Measurements from ENCODE around the gene ID2. TPM values are rescaled to one million over a fixed set of nuclear protein-coding genes. Genes with fewer than 3 reads are reported as not detected.

ID2 gene
- total RNA-seq, 1 experiment from 2014 or later: 112 TPM

DNA sequence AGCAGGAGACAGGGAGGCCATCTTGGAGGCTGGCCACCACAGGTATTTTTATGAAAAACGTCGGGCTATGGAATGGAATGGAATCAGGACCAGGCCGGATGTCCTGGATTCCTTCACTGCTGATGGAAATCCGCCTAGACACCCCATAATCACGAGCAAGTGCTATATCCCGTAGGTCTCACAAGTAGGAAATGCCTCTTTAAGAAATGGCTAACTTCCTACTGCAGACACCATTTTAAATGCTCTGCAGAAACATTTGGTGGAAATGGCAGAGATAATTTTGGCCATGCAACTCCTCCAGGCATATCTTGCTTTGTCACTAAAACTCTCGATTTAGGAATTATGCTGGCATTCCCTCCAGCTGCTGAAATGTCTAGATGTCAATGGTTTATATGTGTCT is 18.0 kb downstream of the ID2 start (continued):
- TF ChIP-seq EZH2 (IDR thresholded peaks at IDR 0.05) (no peak), YY1 (IDR thresholded peaks at IDR 0.05; ENCODE audit: extremely low read depth, insufficient replicate concordance, low read depth, low read length) (no peak)

DNA sequence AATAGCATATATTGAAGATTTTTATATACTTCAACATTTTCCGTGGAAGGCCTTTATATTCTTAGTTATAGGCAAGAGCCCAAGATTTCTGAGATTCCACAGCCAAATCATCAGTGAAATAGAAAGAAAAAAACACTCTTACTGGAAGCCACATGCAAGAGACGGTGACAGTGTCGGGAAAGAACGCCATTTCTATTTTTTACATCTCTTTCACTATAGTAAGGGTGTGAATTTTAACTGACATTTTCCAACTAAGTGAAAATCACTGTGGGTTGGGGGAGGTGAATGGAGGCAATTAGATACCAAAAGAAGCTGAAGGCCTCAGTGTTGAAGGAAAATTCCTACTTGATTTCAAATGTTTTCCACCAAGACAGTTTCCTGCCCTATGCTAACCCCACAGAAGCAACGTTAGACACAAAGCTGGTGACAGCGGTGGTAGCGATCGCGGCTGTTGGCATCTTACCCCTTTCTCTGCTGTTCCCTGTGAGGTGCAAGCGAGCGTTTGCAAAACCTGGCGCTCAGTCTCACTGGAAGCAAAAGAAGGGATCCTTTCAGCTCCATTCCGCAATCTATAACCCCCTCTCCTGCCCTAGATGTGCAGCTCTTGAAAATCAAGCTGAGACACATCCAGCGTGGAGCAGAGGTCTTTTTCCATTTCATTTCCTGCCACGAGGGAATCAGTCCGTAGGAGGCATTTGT is 20.0 kb downstream of the ID2 start:
- ATAC-seq (no peak), DNase-seq (ENCODE audit: low read depth, low spot score) (no peak)
- Histone ChIP-seq H2AFZ (ENCODE audit: low read depth, low read length, poor library complexity, severe bottlenecking) (no peak overlapping the region), H3K9me3 (ENCODE audit: control insufficient read depth in 1 of 2, insufficient read depth in 1 of 2, low read depth in 1 of 2, low read length in 2 of 2) (no peaks in the 10 kb centered on the region), H3K9me2 (ENCODE audit: insufficient read depth) (no peaks in the 10 kb centered on the region), H4K20me1 (ENCODE audit: insufficient read depth) (no peaks in the 10 kb centered on the region), H3K36me3 (ENCODE audit: control insufficient read depth in 1 of 2, insufficient read depth in 2 of 2, low read length in 2 of 2) (no peaks in the 10 kb centered on the region), H3K27ac (ENCODE audit: low read depth, low read length) (no peak overlapping the region), H3K4me1 (ENCODE audit: control insufficient read depth in 1 of 2, insufficient read depth in 2 of 2, low read length in 2 of 2) (no peaks in the 10 kb centered on the region), H3K4me3 (replicated peaks in 1 of 2; ENCODE audit: low read depth in 1 of 2, low read length in 2 of 2) (no peak overlapping the region), H3K4me2 (ENCODE audit: low read length) (no peak overlapping the region), H3K9ac (ENCODE audit: low read length) (no peak overlapping the region), H3K79me2 (ENCODE audit: insufficient read depth, low read length) (no peaks in the 10 kb centered on the region), H3K27me3 (ENCODE audit: insufficient read depth, low read length) (no peaks in the 10 kb centered on the region)
- ChIA-PET POLR2A (no interaction called here), RAD21 (ENCODE audit: low non-redundant PET in 1 of 2, low total read pairs in 2 of 2, uncharacterized antibody in 2 of 2, unreplicated experiment in 2 of 2) (no interaction called here), CTCF (no interaction called here)
- TF ChIP-seq ZNF274 (IDR thresholded peaks at IDR 0.05; ENCODE audit: low read depth, low read length): no peak
- no peak for TF ChIP-seq POLR2A (IDR thresholded peaks at IDR 0.05; ENCODE audit: borderline replicate concordance, extremely low read depth, insufficient read depth, insufficient read length)
- TF ChIP-seq YY1 (IDR thresholded peaks at IDR 0.05; ENCODE audit: extremely low read depth, insufficient replicate concordance, low read depth, low read length): no peak
- TF ChIP-seq, protein P1, sequence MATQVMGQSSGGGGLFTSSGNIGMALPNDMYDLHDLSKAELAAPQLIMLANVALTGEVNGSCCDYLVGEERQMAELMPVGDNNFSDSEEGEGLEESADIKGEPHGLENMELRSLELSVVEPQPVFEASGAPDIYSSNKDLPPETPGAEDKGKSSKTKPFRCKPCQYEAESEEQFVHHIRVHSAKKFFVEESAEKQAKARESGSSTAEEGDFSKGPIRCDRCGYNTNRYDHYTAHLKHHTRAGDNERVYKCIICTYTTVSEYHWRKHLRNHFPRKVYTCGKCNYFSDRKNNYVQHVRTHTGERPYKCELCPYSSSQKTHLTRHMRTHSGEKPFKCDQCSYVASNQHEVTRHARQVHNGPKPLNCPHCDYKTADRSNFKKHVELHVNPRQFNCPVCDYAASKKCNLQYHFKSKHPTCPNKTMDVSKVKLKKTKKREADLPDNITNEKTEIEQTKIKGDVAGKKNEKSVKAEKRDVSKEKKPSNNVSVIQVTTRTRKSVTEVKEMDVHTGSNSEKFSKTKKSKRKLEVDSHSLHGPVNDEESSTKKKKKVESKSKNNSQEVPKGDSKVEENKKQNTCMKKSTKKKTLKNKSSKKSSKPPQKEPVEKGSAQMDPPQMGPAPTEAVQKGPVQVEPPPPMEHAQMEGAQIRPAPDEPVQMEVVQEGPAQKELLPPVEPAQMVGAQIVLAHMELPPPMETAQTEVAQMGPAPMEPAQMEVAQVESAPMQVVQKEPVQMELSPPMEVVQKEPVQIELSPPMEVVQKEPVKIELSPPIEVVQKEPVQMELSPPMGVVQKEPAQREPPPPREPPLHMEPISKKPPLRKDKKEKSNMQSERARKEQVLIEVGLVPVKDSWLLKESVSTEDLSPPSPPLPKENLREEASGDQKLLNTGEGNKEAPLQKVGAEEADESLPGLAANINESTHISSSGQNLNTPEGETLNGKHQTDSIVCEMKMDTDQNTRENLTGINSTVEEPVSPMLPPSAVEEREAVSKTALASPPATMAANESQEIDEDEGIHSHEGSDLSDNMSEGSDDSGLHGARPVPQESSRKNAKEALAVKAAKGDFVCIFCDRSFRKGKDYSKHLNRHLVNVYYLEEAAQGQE (IDR thresholded peaks at IDR 0.05; ENCODE audit: low read depth): no peak
- no peak for TF ChIP-seq POLR2AphosphoS5 (IDR thresholded peaks at IDR 0.05; ENCODE audit: low read depth, low read length)
- TF ChIP-seq EZH2 (IDR thresholded peaks at IDR 0.05): no peak
- TF ChIP-seq SP1 (IDR thresholded peaks at IDR 0.05; ENCODE audit: low read depth): no peak
- TF ChIP-seq, protein P2, sequence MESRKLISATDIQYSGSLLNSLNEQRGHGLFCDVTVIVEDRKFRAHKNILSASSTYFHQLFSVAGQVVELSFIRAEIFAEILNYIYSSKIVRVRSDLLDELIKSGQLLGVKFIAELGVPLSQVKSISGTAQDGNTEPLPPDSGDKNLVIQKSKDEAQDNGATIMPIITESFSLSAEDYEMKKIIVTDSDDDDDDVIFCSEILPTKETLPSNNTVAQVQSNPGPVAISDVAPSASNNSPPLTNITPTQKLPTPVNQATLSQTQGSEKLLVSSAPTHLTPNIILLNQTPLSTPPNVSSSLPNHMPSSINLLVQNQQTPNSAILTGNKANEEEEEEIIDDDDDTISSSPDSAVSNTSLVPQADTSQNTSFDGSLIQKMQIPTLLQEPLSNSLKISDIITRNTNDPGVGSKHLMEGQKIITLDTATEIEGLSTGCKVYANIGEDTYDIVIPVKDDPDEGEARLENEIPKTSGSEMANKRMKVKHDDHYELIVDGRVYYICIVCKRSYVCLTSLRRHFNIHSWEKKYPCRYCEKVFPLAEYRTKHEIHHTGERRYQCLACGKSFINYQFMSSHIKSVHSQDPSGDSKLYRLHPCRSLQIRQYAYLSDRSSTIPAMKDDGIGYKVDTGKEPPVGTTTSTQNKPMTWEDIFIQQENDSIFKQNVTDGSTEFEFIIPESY (IDR thresholded peaks at IDR 0.05; ENCODE audit: extremely low read depth, insufficient replicate concordance, low read length): no peak
- no peak for TF ChIP-seq ELF1 (IDR thresholded peaks at IDR 0.05; ENCODE audit: borderline replicate concordance, low read depth)
- TF ChIP-seq, protein P3, sequence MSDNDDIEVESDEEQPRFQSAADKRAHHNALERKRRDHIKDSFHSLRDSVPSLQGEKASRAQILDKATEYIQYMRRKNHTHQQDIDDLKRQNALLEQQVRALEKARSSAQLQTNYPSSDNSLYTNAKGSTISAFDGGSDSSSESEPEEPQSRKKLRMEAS (IDR thresholded peaks at IDR 0.05): no peak
- no peak for TF ChIP-seq CEBPB (IDR thresholded peaks at IDR 0.05; ENCODE audit: low read depth)
- no peak for TF ChIP-seq CBX3 (IDR thresholded peaks at IDR 0.05; ENCODE audit: low read depth)
- BruUV-seq (replicated peaks): no TSS peak
- intact Hi-C loops (cut with micrococcal nuclease): no loop called here
